GM12878 (cell line): Measurements from ENCODE around the gene STK10. TPM values are rescaled to one million over a fixed set of nuclear protein-coding genes. Genes with fewer than 3 reads are reported as not detected.

Experiments used
- ATAC-seq: fragments of 200-7000 bp; cut with Tn5 transposase; 3 replicates; pipeline ENCODE4 v1.9.1; 2020; ENCODE audit warnings: mild to moderate bottlenecking, moderate library complexity
- BruUV-seq: library from RNA; stranded (reverse); fragments of 400-500 nt; replicated peaks from 2 replicates; lab custom pipeline; 2021; lab: Mats Ljungman, UMichigan
- CTCF ChIA-PET: fragments of 300-600 bp; sonication (Branson Sonifier 250); formaldehyde crosslinking; extraction: SDS; loops from one replicate; lab custom pipeline; 2021; ENCODE audit warnings: inconsistent platforms; lab: Yijun Ruan, JAX
- POLR2A ChIA-PET: fragments of 350-600 bp; formaldehyde crosslinking; extraction: SDS; loops from one replicate; lab custom pipeline; 2021; ENCODE audit warnings: inconsistent platforms; lab: Charles Lee
- RAD21 ChIA-PET: fragments of 300-600 bp; sonication (Branson Sonifier 250); formaldehyde crosslinking; loops from one replicate; lab custom pipeline; 2023; ENCODE audit warnings: antibody characterized with exemption; ENCODE audit not compliant: unreplicated experiment; lab: Charles Lee
- SMC1A ChIA-PET: fragments of 300-600 bp; sonication (Branson Sonifier 250); formaldehyde crosslinking; loops from one replicate; lab custom pipeline; 2023; ENCODE audit not compliant: unreplicated experiment, uncharacterized antibody; lab: Charles Lee
- DNase-seq: peaks from one replicate; pipeline ENCODE4 v3.0.0-alpha.2; 2011; ENCODE audit warnings: low read depth, low spot score
- FAIRE-seq: peaks from 3 replicates; lab custom pipeline; 2011; peaks lifted over from hg19 to GRCh38; lab: Jason Lieb, UNC
- H2AFZ ChIP-seq: 2 replicates; pipeline ENCODE4 v1.6.0; 2011; ENCODE audit warnings: low read depth, low read length, control low read depth; ENCODE audit not compliant: control insufficient read depth
- H3K27ac ChIP-seq: 2 replicates; pipeline ENCODE4 v1.5.1; 2011; ENCODE audit warnings: control low read depth; ENCODE audit not compliant: control insufficient read depth, insufficient read depth
- H3K27me3 ChIP-seq, 2 experiments: replicated peaks in 1 of 2; 2 replicates each; pipeline versions ENCODE4 v1.6.0 to v1.6.1; 2011; ENCODE audit warnings: low read length in 1 of 2; ENCODE audit not compliant: control insufficient read depth in 2 of 2, insufficient read depth in 2 of 2
- H3K36me3 ChIP-seq, 2 experiments: 2 replicates each; pipeline ENCODE4 v1.5.1; 2011; ENCODE audit warnings: low read length in 1 of 2; ENCODE audit not compliant: control insufficient read depth in 2 of 2, insufficient read depth in 2 of 2
- H3K4me1 ChIP-seq: 2 replicates; pipeline ENCODE4 v1.6.1; 2011; ENCODE audit warnings: mild to moderate bottlenecking, low read length, moderate library complexity, mixed read lengths; ENCODE audit not compliant: control insufficient read depth, insufficient read depth
- H3K4me2 ChIP-seq: 2 replicates; pipeline ENCODE4 v1.6.0; 2011; ENCODE audit warnings: control low read depth; ENCODE audit not compliant: control insufficient read depth, insufficient read depth
- H3K4me3 ChIP-seq: fragments of 200-600 bp; sonication (generic); 2 replicates; pipeline ENCODE4 v1.5.1; 2016
- H3K79me2 ChIP-seq: 2 replicates; pipeline ENCODE4 v1.6.0; 2011; ENCODE audit warnings: low read length; ENCODE audit not compliant: control insufficient read depth, insufficient read depth
- H3K9ac ChIP-seq: 2 replicates; pipeline ENCODE4 v1.8.0; 2011; ENCODE audit warnings: low read length, control low read depth, mixed read lengths; ENCODE audit not compliant: control insufficient read depth, insufficient read depth
- H3K9me3 ChIP-seq: replicated peaks from 3 replicates; pipeline ENCODE4 v1.5.1; 2011; ENCODE audit warnings: mild to moderate bottlenecking, low read length; ENCODE audit not compliant: control insufficient read depth, insufficient read depth
- H4K20me1 ChIP-seq: 2 replicates; pipeline ENCODE4 v1.6.0; 2011; ENCODE audit not compliant: control insufficient read depth, insufficient read depth
- BHLHE40 ChIP-seq, 2 experiments: fragments of 450-650 bp in 1 of 2; IDR thresholded peaks; 2 replicates each; pipeline ENCODE4 v1.6.1; 2011 to 2017; ENCODE audit warnings: low read depth in 2 of 2, borderline replicate concordance in 1 of 2, improper control_type of control experiment in 1 of 2, low read length in 1 of 2, mild to moderate bottlenecking in 1 of 2
- BMI1 ChIP-seq: fragments of 450-650 bp; IDR thresholded peaks from 2 replicates; pipeline ENCODE4 v1.6.1; 2016; ENCODE audit warnings: mild to moderate bottlenecking, moderate library complexity, borderline replicate concordance
- CEBPB ChIP-seq, 2 experiments: fragments of 150-350 bp in 1 of 2; IDR thresholded peaks; 2 replicates each; pipeline ENCODE4 v1.6.1; 2012 to 2014; ENCODE audit warnings: low read depth in 2 of 2, low read length in 2 of 2, borderline replicate concordance in 1 of 2, inconsistent platforms in 1 of 2
- CHD1 ChIP-seq: IDR thresholded peaks from 2 replicates; pipeline ENCODE4 v1.6.1; 2012; ENCODE audit warnings: low read depth, low read length, improper control_type of control experiment
- E2F4 ChIP-seq: IDR thresholded peaks from 2 replicates; pipeline ENCODE4 v1.6.1; 2012; ENCODE audit warnings: low read depth, low read length, improper control_type of control experiment
- HDAC2 ChIP-seq: fragments of 200-600 bp; sonication (generic); IDR thresholded peaks from 2 replicates; pipeline ENCODE4 v1.6.1; 2017
- IRF3 ChIP-seq: fragments of 450-650 bp; IDR thresholded peaks from 2 replicates; pipeline ENCODE4 v1.6.1; 2014; ENCODE audit warnings: mild to moderate bottlenecking
- KLF5 ChIP-seq: fragments of 450-650 bp; IDR thresholded peaks from 2 replicates; pipeline ENCODE4 v1.6.1; 2014; ENCODE audit warnings: mild to moderate bottlenecking; ENCODE audit not compliant: partially characterized antibody
- NFYB ChIP-seq: IDR thresholded peaks from 2 replicates; pipeline ENCODE4 v1.6.1; 2011; ENCODE audit warnings: low read depth, mild to moderate bottlenecking, low read length, improper control_type of control experiment, moderate library complexity; ENCODE audit not compliant: insufficient read depth
- NR2C2 ChIP-seq: IDR thresholded peaks from 2 replicates; pipeline ENCODE4 v1.6.1; 2011; ENCODE audit warnings: borderline replicate concordance, low read depth; ENCODE audit not compliant: control insufficient read depth, insufficient read length
- NR2F1 ChIP-seq: fragments of 450-650 bp; conservative IDR thresholded peaks from 2 replicates; pipeline ENCODE4 v1.6.1; 2017; ENCODE audit warnings: mild to moderate bottlenecking
- PRDM15 ChIP-seq: fragments of 450-650 bp; formaldehyde crosslinking; IDR thresholded peaks from 2 replicates; pipeline ENCODE4 v1.4.0; 2020; ENCODE audit warnings: mild to moderate bottlenecking, moderate library complexity
- RB1 ChIP-seq: fragments of 450-650 bp; formaldehyde crosslinking; IDR thresholded peaks from 2 replicates; pipeline ENCODE4 v1.6.1; 2017; ENCODE audit warnings: mild to moderate bottlenecking, borderline replicate concordance
- SMAD1 ChIP-seq: fragments of 450-650 bp; IDR thresholded peaks from 2 replicates; pipeline ENCODE4 v1.6.1; 2018; ENCODE audit warnings: mild to moderate bottlenecking, low read depth; ENCODE audit not compliant: partially characterized antibody
- SREBF1 ChIP-seq: IDR thresholded peaks from 2 replicates; pipeline ENCODE4 v1.6.1; 2012; ENCODE audit warnings: mild to moderate bottlenecking, low read length
- STAT3 ChIP-seq: IDR thresholded peaks from 2 replicates; pipeline ENCODE4 v1.6.1; 2011; ENCODE audit warnings: low read depth, low read length, improper control_type of control experiment
- TBL1XR1 ChIP-seq: IDR thresholded peaks from 2 replicates; pipeline ENCODE4 v1.6.1; 2012; ENCODE audit warnings: low read depth, low read length, improper control_type of control experiment
- TCF7 ChIP-seq: IDR thresholded peaks from 2 replicates; pipeline ENCODE4 v1.6.1; 2014; ENCODE audit warnings: antibody characterized with exemption, borderline replicate concordance
- ZNF24 ChIP-seq: fragments of 450-650 bp; IDR thresholded peaks from 2 replicates; pipeline ENCODE4 v1.6.1; 2017; ENCODE audit warnings: antibody characterized with exemption, mild to moderate bottlenecking
- WGBS: methylation state at CpG from one replicate; pipeline ENCODE4 v1.1.6; 2016; ENCODE audit warnings: low lambda C conversion rate; ENCODE audit not compliant: insufficient replicate concordance, insufficient coverage; ENCODE audit errors: missing lambda C conversion rate; 5-methylcytosine and 5-hydroxymethylcytosine counted together
- in situ Hi-C: fragments of 300-500 bp; cut with MboI; formaldehyde crosslinking; loops from 9 replicates; pipeline ENCODE4 v1.14.3; 2018; ENCODE audit warnings: mixed read lengths
- intact Hi-C: fragments of 100-400 bp; cut with micrococcal nuclease; formaldehyde crosslinking; loops from one replicate; pipeline ENCODE4 v1.14.2; 2022; ENCODE audit not compliant: unreplicated experiment
- polyA plus RNA-seq, 11 experiments: library from polyadenylated mRNA; depleted of rRNA in 4 of 11; unstranded in 6 of 11; stranded (reverse) in 5 of 11; fragments of >200 nt; fragmentation: Nextera tagmentation in 4 of 11; fragmentation: Illumina TruSeq in 1 of 11; extraction: Ambion mirVana in 4 of 11; extraction: Trizol in 1 of 11; gene quantifications; 1 replicate in 1 of 11; 2 replicates in 10 of 11; pipeline versions ENCODE4 v1.2.1 to v1.2.3, GENCODE V29; 2011 to 2016; ENCODE audit warnings: inconsistent platforms in 2 of 11, missing spikeins in 2 of 11, low read depth in 1 of 11
- total RNA-seq, 4 experiments: library from RNA; depleted of rRNA in 3 of 4; stranded (reverse); fragments of >200 nt in 3 of 4; fragmentation: Illumina TruSeq in 1 of 4; extraction: Trizol in 1 of 4; gene quantifications; 2 replicates each; pipeline versions ENCODE4 v1.2.1 to v1.2.3, GENCODE V29; 2013 to 2021

STK10 gene
- total and polyA plus RNA-seq, 10 of the 15 experiments (the other 5 are each of a cell fraction or from before 2014, with no cell fraction given): 14.2 to 96.4 (median 50.6) TPM

GRCh38 chr5:172146748-172147092 is 41.3 kb downstream of the STK10 start:
- no peak overlapping the region for H3K4me2 ChIP-seq
- H2AFZ ChIP-seq: no peak overlapping the region
- DNase-seq (no peak), FAIRE-seq (no peak), ATAC-seq (no peak)
- no peak for TF ChIP-seq E2F4
- no peak for TF ChIP-seq BMI1
- TF ChIP-seq CEBPB (IDR thresholded peaks at IDR 0.05; ENCODE audit: borderline replicate concordance in 1 of 2, low read depth in 2 of 2, low read length in 2 of 2): no peak
- no peak for TF ChIP-seq HDAC2
- TF ChIP-seq TBL1XR1: no peak
- TF ChIP-seq BHLHE40 (IDR thresholded peaks at IDR 0.05; ENCODE audit: borderline replicate concordance in 1 of 2, low read depth in 2 of 2, low read length in 1 of 2): no peak
- no peak for TF ChIP-seq CHD1
- no peak for TF ChIP-seq SMAD1
- TF ChIP-seq NR2C2: no peak
- no peak for TF ChIP-seq PRDM15 (CRISPR knock-in tag)
- TF ChIP-seq KLF5: no peak
- TF ChIP-seq SREBF1: no peak
- no peak for TF ChIP-seq ZNF24
- TF ChIP-seq RB1: no peak
- no peak for TF ChIP-seq STAT3
- TF ChIP-seq NFYB: no peak
- no peak for TF ChIP-seq TCF7
- no peak for TF ChIP-seq IRF3
- no peak for TF ChIP-seq NR2F1
- no peaks in the 10 kb centered on the region for H3K27me3 ChIP-seq
- no TSS peak for BruUV-seq
- H3K4me3 ChIP-seq: no peak overlapping the region
- no peak overlapping the region for H3K9ac ChIP-seq
- POLR2A ChIA-PET: no interaction called here
- H3K79me2 ChIP-seq: peaks cover 70% of the 10 kb centered on the region
- H3K9me3 ChIP-seq: no peaks in the 10 kb centered on the region
- H3K27ac ChIP-seq: no peak overlapping the region
- H3K4me1 ChIP-seq: peaks cover 27% of the 10 kb centered on the region
- 98% methylated on average over 9 of the region's 9 CpGs for WGBS
- peaks cover 16 to 23% of the 10 kb centered on the region in 2 experiments for H3K36me3 ChIP-seq
- in situ Hi-C loops (no loop called here), intact Hi-C loops (no loop called here)
- CTCF ChIA-PET: interaction anchor here (1.1 kb wide), 1 partner anchor 37 kb away, joined by 3 read pairs; no protein-coding TSS in a partner anchor
- RAD21 ChIA-PET: no interaction called here
- SMC1A ChIA-PET: no interaction called here
- H4K20me1 ChIP-seq: peaks cover 6% of the 10 kb centered on the region
